HG03135 (cell line): ENCODE measurements around the gene DUSP10.
A peak's percentile ranks its signal among the peaks of the same experiment; 100 is the strongest.

Experiments
- ATAC-seq: cut with Tn5 transposase; IDR thresholded peaks from one replicate; pipeline ENCODE4 v1.9.1; 2021; ENCODE audit warnings: mild to moderate bottlenecking, moderate library complexity; ENCODE audit not compliant: unreplicated experiment

DUSP10 gene

DNA sequence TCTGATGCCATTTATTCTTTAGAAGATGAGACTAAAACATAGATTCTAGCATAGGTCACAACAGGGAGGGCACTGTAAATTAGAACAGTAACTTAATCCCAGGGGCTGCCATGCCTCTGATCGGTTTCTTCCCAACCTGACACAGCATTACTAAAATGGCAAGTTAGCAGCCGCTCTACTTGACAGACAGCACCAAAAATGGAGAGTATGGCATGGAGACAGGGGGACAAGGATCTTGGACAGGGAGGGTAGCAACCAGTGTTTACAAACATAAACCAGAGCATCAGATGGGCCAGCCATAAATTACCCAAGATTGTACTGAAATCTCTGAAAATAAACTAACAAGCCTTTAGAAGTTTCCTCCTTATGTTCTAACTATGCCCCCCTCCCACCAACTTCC is 5.9 kb downstream of the DUSP10 start:
- ATAC-seq = no peak

DNA sequence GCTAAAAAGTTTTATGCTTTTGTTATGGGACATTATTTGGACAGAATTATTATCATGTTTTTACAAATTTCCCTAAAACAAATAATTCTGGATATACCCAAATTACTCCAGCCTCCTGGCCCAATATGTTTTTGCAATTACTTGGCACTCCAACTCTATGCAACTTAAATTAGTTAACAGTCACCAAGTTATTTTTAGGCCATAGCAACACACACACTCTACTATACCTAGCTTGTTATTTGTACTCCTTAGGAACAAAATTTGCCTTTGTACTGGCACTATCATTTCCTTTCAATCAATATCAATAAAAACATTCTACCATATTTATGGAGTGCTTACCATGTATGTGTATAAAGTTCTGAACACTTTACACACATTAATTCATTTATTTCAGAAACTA is 7.7 kb downstream of the DUSP10 start:
- ATAC-seq = no peak

DNA sequence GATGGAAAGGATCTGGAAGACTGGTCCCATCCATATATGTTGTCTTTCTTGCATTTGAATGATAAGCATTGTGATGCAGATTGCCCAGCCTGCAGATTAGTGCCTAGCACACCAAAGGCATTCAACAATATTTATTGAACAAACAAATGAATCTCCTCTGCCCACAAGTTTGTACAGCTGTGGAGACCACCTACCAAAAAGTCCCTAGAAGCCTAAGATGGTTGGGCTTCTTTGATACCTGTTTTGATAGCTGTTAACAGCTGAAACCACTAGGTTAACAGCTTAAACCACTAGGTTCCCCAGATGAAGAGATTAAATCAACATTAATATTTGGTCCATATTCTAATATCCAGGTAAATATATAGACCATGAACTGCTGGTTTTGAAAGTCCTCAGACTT is 9.8 kb downstream of the DUSP10 start:
- no peak for ATAC-seq

DNA sequence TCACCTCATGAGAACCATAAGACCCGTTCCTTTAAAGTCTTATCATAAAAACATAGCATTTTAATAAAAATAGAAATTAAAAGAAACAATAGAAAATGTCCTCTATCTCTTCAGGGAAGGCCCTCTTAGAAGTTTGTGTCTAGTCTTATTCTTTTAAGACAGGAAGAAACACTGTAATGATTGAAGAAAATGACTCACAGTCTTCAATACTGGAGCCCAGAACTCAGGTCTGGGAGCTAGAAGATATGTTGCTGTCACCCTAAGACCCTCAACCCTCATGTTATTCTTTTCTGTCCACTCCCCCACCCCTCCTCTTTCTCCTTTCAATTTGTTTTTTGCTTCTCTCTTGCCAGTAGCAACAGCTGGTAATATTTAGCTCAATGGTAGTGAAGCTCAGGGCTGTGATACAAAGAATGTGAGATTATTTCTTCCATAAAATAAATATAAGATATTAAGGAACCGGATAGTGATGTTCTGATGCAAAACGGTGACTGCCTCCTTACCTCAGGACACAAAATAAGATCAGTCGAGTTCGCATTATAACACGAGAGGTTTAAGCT is 12.0 kb downstream of the DUSP10 start:
- no peak for ATAC-seq

DNA sequence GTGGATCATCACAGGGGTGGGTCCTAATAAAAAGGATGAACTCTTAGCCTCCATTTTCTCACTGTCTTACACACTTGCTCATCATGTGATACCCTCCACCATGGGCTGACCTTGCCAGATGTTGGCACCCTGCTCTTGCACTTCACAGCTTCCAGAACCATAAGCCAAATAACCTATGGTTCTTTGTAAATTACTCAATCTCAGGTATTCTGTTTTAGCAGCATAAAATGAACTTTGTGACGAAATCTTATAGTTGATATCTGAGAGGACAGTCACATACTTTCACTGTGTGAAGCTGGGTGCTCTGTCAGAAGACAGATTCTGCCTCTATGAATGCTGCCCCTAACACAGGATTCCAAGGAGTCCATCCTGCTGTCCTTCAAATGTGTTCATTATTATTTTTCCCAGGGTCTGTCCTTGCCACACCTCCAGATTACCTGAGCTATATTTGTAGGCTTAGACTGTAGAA is 13.8 kb downstream of the DUSP10 start:
- ATAC-seq = no peak

DNA sequence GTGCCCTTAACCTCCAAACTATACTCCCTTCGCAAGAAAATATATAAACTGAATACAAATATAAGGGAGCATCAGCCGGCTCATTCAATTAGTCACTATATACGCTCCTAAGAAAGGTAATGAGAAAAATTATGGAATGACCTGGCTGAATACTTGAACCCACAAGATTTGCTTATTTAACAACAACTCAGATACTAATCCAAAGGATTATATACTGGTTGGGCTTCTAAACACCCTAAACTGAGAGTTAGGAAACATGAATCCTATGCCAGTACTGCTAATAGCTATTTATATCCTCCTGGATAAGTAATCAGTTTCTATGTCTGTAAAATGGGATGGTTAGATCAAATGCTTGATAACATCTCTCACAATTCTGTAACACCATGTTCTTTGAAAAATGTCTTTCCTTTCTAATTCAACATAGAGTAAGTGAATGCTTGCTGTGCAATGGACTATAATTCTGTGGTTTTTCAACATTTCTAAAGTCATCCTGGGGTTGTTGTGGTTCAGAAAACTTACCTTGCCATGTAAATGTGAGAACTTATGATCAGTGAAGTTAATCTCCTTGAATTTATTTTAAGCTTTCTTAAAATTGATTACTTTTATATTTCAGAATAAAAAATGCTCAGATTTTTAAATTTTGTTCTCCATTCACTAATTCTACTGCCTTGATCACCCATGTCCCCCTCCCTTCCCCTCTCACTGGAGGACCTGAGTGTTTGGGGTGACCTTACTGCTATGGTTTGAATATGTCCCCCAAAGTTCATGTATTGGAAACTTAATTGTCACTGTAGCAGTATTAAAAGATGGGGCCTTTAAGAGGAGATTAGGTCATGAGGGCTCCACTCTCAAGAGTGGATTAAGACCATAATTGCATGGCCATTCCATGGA is 14.5 kb downstream of the DUSP10 start:
- ATAC-seq = no peak

DNA sequence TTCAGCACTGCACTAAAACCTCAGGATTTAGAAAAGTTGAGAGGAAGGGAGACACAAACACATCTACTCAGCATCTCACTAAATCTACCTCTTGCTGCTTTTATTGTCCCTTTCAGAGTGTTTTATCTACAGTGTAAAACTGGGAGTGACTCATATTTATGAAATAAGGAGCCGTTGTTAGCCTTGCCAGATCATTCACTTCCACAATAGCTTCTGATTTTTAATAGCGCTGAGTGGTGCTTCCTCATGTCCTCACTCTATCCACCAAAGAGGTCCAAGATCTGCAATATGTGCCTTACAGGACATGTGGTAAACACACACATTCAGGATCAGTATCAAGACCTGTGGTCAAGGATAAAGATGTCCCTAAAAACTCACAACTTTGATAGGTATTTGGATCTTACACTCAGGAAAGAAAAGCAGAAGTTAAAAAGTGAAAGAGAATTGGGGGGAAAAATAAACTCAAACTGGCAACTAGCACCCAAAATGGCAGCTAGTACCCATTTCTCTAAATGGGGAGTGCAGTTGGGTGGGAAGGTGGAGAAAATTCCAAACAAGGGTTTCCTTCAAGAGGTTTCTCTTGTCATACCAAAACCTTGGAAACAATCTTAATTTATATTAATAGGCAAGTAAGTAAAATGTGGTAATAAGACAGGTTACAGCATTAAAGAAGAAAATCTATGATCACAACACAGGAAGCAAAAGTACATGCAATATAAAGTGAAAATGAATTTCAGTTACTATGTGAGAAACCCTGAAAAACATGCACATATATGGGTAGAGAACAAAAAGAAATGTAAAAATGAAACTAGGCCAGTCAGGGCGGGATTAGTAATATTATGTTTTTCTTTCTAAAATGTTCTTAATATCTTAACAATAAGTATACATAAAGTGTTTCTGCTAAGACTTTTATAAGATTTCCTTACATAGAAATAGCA is 15.9 kb downstream of the DUSP10 start:
- ATAC-seq = peak; percentile 73

DNA sequence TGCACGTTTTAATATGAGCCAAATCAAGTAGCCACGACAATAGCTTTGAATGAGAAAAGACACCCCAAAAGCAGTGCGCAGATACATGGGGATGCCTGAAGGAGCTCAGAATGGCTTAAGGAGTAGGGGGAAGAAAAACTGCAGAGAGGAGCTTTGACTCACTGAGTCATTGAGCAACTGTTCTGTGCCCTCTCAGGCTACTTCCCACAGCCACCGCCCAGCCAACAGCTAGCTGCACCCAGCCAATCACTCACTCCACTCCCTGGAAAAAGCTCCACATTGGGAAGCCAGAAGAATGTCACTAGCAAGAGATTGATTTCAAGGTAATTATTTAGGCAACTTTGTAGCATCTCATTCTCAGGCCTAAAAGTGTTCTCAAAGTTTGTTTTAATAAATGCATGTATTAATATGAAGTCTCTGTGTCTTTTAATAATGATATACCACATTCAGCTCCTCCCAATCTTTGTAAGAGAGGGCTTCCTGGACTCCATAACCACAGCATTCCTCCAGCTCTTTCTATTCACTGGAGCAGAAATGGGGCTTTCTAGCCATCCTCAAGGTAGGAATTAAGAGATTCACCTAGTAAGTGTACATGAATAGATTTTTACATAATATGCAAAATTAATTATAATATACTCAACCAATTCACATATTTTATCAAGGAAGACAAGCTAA is 16.8 kb downstream of the DUSP10 start:
- no peak for ATAC-seq

DNA sequence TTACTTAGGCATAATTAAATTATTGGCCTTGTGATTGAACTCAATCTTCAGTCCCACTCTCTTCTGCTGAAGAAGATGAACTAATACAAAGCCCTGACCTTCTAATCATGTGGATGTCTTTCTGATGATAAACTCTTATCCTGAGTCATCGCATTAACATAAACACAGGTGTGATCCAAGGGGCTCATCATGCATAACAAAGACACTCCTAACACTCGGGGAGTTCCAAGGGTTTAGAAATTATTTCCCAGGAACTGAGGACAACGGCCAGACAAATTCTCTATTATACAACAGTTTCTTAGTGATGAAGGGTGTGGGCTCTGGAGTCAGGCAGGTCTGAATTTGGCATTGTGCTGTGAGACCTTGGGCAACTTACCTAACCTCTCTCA is 18.0 kb downstream of the DUSP10 start:
- ATAC-seq = no peak

DNA sequence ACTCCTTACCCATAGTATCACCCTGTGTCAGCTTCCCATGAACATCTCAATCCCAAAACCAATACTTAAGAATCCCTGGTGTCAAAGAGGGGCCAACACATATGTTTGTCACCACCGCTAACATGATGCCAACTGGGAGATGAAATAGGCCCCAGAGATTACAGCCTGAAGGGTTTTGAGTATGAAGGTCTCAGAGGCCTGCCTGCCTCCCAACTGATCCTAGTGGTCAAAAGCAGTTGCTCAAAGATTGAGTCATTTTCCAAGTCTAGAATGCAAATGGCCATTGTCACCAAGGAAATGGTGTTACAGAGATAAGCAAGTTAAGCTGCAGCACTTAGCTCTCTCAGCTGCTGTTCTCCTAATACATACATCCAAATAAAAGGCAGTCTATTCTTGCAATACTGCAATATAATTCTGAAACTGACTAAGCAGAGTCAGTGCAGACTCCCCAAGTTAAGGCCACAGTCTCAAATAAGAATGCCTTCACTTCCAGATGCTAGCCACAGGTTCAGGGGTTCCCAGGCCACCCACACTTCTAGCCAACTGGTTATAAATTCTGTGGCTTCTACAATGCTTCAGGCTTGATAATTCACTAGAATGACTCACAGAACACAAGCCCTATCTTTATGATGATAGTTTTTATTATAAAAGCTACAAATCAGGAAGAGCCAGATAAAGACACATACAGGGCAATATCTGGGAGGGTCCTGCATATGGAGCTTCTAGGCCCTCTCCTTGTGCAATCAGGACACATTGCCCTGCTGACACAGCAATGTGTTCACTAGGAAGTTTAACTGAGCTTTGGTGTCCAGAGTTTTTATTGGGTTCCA is 18.7 kb downstream of the DUSP10 start:
- no peak for ATAC-seq

DNA sequence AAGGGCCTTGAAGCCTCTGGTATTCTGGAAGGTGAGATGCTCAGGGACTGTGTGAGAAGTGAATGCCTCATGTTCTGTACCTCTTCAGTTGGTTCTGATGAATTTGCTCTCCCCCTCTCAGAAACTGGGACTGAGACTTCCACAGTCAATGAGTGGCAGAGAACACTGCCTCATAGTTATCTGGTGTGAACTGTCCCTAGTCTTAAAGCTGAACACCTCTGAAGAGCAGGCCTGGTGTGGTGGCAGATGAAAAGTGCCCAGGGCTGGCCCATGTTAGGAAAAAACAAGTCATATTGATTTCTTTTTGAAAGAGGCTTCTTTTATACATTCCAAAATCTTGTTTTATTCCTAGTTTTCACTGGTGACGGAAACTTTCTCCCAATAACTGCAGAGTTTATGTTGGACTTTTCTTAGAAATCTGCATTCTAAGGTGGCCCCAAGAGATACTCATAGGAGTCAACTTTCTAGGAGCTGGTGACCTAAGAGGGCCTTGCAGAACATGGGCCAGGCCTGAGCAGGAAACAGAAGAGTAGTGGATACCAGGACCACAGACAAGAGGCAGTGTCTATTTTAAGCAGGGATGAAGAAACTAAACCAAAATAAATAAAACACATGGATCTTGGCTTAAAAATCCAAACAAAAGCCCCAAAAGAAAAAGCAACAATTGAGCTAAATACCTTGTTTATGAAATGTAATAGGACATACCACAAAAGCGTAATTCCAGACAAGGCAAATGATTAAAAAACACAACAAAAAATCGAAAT is 19.5 kb downstream of the DUSP10 start:
- no peak for ATAC-seq

DNA sequence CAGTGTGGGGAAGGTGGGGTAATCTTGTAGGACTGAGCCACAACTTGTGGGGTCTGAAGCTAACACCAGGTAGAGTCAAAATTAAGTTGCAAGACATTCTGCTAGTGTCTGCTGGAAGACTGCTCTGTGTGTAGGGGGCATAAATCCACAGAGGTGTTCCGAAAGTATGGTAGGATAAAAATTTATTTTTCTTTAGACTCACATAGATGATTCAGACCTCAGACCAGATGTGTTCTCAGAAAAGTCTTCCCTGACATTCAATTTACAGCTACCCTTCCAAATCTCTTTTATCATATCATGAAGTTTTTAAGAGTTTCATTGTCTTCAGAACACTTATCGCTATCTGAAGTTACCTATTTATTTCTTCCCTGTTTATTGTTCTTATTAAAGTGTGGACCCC is 21.3 kb downstream of the DUSP10 start:
- no peak for ATAC-seq

DNA sequence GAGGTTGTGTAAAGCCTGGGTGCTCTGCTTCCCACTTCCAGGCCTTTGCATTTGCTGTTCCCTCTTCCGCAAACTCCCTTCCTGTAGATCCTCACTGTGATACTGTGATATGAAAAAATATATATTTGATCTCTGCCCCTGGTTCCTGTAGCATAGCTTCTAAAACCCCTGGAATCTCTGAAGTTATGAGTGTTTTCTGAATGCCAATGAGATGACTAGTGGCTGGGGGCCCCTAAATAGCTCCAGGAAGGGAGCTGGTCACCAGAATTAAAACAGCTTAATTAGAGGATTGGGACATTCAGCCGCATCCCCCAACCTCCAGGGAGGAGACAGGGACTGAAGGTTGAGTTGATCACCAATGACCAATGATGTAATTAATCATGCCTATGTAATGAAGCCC is 21.9 kb downstream of the DUSP10 start:
- ATAC-seq = no peak

DNA sequence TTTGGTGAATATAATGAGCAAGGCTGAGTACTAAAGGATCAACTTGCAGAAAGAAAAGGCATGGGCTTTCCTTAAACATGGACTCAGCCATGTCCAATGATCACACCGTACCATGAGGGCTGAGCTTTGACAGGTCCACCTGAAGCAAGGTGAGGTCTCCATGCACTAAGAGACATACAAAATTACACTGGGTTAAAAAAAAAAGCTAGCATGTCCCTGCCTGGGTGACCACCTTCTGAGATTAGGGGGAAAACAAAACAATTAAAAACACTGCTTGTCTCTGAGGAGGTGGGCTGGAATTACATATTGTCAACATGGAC is 22.7 kb downstream of the DUSP10 start:
- ATAC-seq = no peak

DNA sequence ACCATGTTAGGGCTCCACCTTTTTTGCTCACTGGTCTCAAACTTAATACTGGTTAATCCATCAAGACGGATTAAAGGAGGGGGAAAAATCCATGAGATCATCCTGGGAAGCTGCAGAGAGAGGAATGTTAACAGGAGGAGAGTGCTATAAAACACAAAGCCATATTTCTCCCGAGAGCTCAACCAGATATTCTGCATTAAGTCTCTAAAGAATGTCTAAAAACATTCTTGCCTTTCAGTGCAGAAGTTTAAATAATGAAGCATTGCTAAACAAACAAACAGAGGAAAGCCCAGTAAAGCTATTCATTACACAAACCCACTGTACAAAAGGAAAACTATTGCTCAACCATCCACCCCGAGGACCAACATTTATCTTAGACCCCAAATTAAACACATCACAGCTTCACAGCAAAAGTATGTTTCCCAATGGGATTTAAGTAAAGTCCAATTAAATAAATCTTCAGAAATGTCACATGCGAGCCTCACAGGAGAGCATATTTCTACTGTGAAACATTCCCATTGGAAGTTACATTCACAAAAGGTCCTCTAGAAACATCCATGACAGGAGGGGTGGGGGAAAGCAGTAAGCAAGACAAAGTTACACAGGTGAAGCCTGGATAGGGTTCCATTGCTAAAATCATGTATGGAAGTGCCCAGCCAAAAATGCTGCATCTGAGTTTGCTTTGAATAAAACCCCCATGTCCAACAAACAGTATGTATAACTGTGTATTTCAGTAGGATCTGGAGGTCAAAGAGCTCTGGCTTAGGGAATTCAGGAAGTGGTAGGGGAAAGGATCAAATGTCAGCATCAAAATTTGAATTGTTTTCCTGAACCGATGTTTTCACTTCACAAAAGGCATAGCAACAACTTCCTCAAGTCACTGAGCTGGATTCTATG is 23.3 kb downstream of the DUSP10 start:
- no peak for ATAC-seq

DNA sequence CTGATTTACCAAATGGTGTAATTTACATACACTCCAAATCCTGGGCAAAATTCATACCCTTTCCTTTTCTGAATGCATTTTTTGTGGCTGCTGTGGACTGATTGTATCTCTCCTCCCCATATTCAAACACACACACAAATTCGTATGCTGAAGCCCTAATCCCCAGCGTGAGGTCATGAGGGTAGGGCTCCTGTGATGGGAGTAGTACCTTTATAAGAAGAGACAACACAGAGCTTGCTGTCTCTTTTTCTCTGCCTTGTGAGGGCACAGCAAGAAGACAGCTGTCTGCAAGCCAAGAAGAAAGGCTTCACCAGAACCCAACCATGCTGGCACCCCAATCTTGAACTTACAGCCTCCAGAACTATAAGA is 24.4 kb downstream of the DUSP10 start:
- no peak for ATAC-seq

DNA sequence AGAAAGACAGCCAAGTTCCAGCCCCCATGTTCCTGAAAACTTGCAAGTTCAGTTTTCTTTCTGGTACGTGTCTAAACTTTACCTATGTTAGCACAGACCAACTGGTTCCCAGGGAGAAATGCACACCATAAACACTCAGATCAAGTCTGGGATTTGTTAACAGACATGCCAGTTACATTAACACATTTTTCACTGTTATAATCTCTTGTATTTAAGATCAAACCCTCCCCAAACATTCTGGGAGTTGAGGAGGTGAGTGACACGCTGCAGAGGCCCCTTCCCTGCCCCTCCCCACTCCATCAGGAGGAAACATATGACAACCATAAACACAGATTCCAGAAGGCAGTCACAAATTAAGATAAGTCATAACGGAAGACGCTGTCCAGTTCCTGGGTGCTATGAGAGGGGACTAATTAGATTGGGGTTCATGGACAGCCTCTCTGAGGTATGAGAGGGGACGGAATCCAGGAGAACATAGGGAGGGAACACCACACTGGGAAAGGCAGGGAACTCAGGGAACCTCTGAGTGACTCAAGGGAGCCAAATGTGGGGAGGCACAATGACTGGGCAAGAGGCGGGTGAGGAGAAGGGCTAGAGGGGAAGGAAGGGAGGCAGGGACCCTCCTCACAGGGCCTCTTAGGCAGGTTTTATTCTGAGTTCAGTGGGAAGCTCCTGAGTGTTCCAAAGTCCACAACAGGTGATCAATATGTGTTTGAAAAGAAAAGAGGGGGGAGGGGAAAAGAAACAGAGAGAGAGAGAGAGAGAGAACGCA is 25.0 kb downstream of the DUSP10 start:
- ATAC-seq = no peak
